Measurements from ENCODE around the gene COX7A2.

DNA sequence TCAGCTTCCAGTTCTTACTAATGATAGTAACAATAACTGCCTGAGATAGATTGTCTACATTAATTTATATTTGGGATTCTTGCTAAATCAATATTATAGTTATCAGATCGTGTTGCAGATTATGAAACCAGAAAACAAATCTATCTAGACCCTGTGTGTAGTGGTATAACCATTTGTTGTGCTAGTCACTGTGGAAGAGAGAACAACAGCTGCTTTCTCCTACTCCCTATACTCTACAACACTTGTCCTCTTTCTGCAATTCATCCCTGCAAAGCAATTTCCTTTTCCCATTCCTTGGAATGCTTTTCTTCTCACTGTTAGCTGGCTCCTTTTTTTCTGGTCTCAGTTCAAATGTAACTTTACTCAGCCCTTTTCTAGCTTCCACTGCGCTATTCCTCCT is 8.3 kb downstream of the COX7A2 start:
- TF ChIP-seq, protein P1, sequence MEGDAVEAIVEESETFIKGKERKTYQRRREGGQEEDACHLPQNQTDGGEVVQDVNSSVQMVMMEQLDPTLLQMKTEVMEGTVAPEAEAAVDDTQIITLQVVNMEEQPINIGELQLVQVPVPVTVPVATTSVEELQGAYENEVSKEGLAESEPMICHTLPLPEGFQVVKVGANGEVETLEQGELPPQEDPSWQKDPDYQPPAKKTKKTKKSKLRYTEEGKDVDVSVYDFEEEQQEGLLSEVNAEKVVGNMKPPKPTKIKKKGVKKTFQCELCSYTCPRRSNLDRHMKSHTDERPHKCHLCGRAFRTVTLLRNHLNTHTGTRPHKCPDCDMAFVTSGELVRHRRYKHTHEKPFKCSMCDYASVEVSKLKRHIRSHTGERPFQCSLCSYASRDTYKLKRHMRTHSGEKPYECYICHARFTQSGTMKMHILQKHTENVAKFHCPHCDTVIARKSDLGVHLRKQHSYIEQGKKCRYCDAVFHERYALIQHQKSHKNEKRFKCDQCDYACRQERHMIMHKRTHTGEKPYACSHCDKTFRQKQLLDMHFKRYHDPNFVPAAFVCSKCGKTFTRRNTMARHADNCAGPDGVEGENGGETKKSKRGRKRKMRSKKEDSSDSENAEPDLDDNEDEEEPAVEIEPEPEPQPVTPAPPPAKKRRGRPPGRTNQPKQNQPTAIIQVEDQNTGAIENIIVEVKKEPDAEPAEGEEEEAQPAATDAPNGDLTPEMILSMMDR (IDR thresholded peaks at IDR 0.05), result no peak
- TF ChIP-seq POLR2A (IDR thresholded peaks at IDR 0.05), result no peak
